CD4-positive, alpha-beta T cell (primary cell): ENCODE measurements around the gene KCNA10. TPM values are rescaled to one million over a fixed set of nuclear protein-coding genes. Genes with fewer than 3 reads are reported as not detected.

Source experiments
- ATAC-seq: fragments of 200-7000 bp; cut with Tn5 transposase; one replicate; pipeline ENCODE4 v1.10.0; 2022; ENCODE audit warnings: mild to moderate bottlenecking; ENCODE audit not compliant: poor library complexity
- CTCF ChIA-PET: fragments of 350-600 bp; sonication (Branson Sonifier 250); formaldehyde crosslinking; loops from one replicate; lab custom pipeline; 2021; ENCODE audit warnings: antibody characterized with exemption, inconsistent platforms; lab: Charles Lee
- POLR2A ChIA-PET: fragments of 350-600 bp; sonication (Branson Sonifier 250); formaldehyde crosslinking; loops from one replicate; lab custom pipeline; 2021; ENCODE audit warnings: antibody characterized with exemption, inconsistent platforms; lab: Charles Lee
- DNase-seq, 14 experiments: peaks; one replicate each; pipeline ENCODE4 v3.0.0-alpha.2; 2013 to 2020; ENCODE audit warnings: mixed read lengths in 2 of 14
- H3K27ac ChIP-seq, 2 donors: one replicate each; pipeline versions ENCODE4 v1.5.1 to v1.7.0; 2013; ENCODE audit warnings: low read length in 2 of 2, low read depth in 1 of 2, mild to moderate bottlenecking in 1 of 2
- H3K27me3 ChIP-seq, 2 experiments: 1 replicate in 1 of 2; 2 replicates in 1 of 2; pipeline versions ENCODE4 v1.6.1 to v1.7.0; 2013; ENCODE audit warnings: low read length in 2 of 2, control low read depth in 1 of 2, mild to moderate bottlenecking in 1 of 2, moderate library complexity in 1 of 2; ENCODE audit not compliant: insufficient read depth in 2 of 2, control insufficient read depth in 1 of 2
- H3K36me3 ChIP-seq: one replicate; pipeline ENCODE4 v1.6.1; 2013; ENCODE audit warnings: low read length, control low read depth; ENCODE audit not compliant: insufficient read depth
- H3K4me1 ChIP-seq: one replicate; pipeline ENCODE4 v1.6.1; 2013; ENCODE audit warnings: low read length, control low read depth; ENCODE audit not compliant: insufficient read depth
- H3K4me3 ChIP-seq: one replicate; pipeline ENCODE4 v1.5.1; 2013; ENCODE audit warnings: mild to moderate bottlenecking, low read length, moderate library complexity
- H3K9me3 ChIP-seq, 2 experiments: 1 replicate in 1 of 2; 2 replicates in 1 of 2; pipeline versions ENCODE4 v1.6.1 to v1.7.0; 2013; ENCODE audit warnings: low read length in 2 of 2, mild to moderate bottlenecking in 2 of 2, control low read depth in 1 of 2, moderate library complexity in 1 of 2; ENCODE audit not compliant: control insufficient read depth in 1 of 2, insufficient read depth in 1 of 2
- H3K27ac Mint-ChIP-seq: one replicate; pipeline ENCODE4 v1.8.0; 2020; ENCODE audit warnings: mixed read lengths
- H3K27me3 Mint-ChIP-seq: one replicate; pipeline ENCODE4 v1.8.0; 2021; ENCODE audit warnings: mixed read lengths
- H3K36me3 Mint-ChIP-seq: one replicate; pipeline ENCODE4 v1.8.0; 2021; ENCODE audit warnings: low read depth, mixed read lengths
- H3K4me1 Mint-ChIP-seq: one replicate; pipeline ENCODE4 v1.8.0; 2021; ENCODE audit warnings: low read depth, mixed read lengths
- H3K4me3 Mint-ChIP-seq: one replicate; pipeline ENCODE4 v1.8.0; 2020; ENCODE audit warnings: mild to moderate bottlenecking, mixed read lengths
- H3K9me3 Mint-ChIP-seq: one replicate; pipeline ENCODE4 v1.8.0; 2020; ENCODE audit warnings: mixed read lengths
- intact Hi-C, 2 experiments: fragments of 100-400 bp; cut with DNase I in 1 of 2; cut with micrococcal nuclease in 1 of 2; formaldehyde crosslinking; loops; one replicate each; pipeline versions ENCODE4 v1.15.1 to v1.9.0; 2023 to 2025; cut with DNase I, micrococcal nuclease
- total RNA-seq, 174 experiments: library from RNA in 2 of 174; stranded (reverse) in 2 of 174; gene quantifications; one replicate each; pipeline ENCODE4 v1.2.3 and lab custom pipeline; 2021 to 2026
- TF ChIP-seq, protein P1 (sequence below): fragments of 200-600 bp; IDR thresholded peaks from one replicate; pipeline ENCODE4 v1.8.0; 2022; ENCODE audit warnings: antibody characterized with exemption, mild to moderate bottlenecking

Gene KCNA10
- total RNA-seq, 2 experiments from 2014 or later: not detected

DNA sequence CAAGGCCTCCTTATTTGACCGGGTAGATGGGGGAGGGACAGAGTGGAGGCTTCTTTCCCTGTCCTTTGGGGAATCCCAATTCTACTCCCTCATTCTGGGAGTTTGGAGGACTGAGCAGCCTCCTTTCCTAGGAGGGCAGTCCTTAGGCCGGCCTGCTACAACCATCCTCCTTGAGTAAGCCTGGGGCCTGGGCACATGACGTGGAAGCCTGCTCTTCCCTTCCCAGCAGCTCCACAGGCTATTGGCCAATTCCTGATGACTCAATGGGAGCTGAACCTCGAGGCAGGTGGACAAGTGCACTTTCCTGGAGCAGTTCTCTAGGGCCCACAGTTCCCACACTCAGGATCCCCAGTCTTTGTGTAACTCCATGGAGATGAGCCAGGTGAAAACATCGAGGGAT is 3.1 kb downstream of the KCNA10 start:
- Mint-ChIP-seq H3K27me3 (peaks cover 26% of the 10 kb centered on the region), H3K4me1 (no peaks in the 10 kb centered on the region), H3K36me3 (no peaks in the 10 kb centered on the region), H3K4me3 (no peak overlapping the region), H3K27ac (no peak overlapping the region), H3K9me3 (no peaks in the 10 kb centered on the region)
- TF ChIP-seq, protein P1, sequence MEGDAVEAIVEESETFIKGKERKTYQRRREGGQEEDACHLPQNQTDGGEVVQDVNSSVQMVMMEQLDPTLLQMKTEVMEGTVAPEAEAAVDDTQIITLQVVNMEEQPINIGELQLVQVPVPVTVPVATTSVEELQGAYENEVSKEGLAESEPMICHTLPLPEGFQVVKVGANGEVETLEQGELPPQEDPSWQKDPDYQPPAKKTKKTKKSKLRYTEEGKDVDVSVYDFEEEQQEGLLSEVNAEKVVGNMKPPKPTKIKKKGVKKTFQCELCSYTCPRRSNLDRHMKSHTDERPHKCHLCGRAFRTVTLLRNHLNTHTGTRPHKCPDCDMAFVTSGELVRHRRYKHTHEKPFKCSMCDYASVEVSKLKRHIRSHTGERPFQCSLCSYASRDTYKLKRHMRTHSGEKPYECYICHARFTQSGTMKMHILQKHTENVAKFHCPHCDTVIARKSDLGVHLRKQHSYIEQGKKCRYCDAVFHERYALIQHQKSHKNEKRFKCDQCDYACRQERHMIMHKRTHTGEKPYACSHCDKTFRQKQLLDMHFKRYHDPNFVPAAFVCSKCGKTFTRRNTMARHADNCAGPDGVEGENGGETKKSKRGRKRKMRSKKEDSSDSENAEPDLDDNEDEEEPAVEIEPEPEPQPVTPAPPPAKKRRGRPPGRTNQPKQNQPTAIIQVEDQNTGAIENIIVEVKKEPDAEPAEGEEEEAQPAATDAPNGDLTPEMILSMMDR: no peak
- H3K9me3 ChIP-seq: no peaks in the 10 kb centered on the region
- no peak for ATAC-seq
- H3K27ac ChIP-seq: no peak overlapping the region
- no peak overlapping the region for H3K4me3 ChIP-seq
- H3K4me1 ChIP-seq: no peaks in the 10 kb centered on the region
- ChIA-PET CTCF (no interaction called here), POLR2A (no interaction called here)
- no peak for DNase-seq
- intact Hi-C loops: no loop called here
- H3K27me3 ChIP-seq: peaks cover 0 to 4% of the 10 kb centered on the region in 2 experiments
- no peaks in the 10 kb centered on the region for H3K36me3 ChIP-seq

DNA sequence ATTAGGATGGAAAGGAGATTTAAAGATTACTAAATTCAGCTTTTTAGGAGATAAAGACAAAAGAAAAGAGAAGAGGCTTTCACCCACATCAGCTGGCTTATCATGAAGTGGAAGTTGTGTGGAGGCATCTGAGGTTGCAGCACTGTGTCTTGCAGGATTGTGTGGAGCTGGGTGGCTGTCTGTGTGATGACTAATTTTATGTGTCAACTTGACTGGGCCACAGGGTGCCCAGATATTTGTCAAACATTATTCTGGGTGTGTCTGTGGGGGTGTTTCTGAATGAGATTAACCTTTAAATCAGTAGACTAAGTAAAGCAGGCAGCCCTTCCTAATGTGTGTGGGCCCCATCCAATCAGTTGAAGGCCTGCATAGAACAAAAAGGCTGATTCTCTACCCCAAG is 3.9 kb downstream of the KCNA10 start:
- ATAC-seq (no peak), DNase-seq (no peak)
- no peaks in the 10 kb centered on the region for H3K27me3 ChIP-seq
- Mint-ChIP-seq H3K27me3 (peaks cover 26% of the 10 kb centered on the region), H3K4me3 (no peak overlapping the region), H3K27ac (no peak overlapping the region), H3K36me3 (no peaks in the 10 kb centered on the region), H3K4me1 (no peaks in the 10 kb centered on the region), H3K9me3 (no peaks in the 10 kb centered on the region)
- no peak overlapping the region for H3K27ac ChIP-seq
- TF ChIP-seq, protein P1: no peak
- ChIA-PET CTCF (no interaction called here), POLR2A (no interaction called here)
- H3K9me3 ChIP-seq: no peaks in the 10 kb centered on the region
- H3K36me3 ChIP-seq: no peaks in the 10 kb centered on the region
- H3K4me1 ChIP-seq: no peaks in the 10 kb centered on the region
- intact Hi-C loops: no loop called here
- no peak overlapping the region for H3K4me3 ChIP-seq

DNA sequence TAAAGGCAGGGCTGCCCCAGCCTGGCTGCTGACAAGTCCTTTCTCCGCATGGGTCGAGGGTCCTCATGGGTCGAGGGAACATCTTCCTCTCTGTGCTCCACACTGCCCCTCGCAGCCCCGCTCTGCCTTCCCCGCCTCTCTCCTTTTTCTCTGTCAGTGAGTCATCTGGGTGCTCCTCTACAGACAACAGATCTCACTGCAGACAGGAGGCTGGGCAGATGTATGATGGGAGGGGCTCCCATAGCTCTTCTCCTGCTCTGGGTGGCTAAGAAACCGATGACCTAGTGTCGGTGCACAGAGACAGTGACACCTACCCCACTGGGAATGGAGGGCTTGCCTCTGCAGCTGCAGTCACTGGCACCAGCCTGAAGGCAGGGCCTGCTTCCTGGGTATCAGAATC is 5.5 kb downstream of the KCNA10 start:
- Histone ChIP-seq H3K27ac (no peak overlapping the region), H3K4me3 (no peak overlapping the region), H3K36me3 (no peaks in the 10 kb centered on the region), H3K9me3 (no peaks in the 10 kb centered on the region), H3K27me3 (no peaks in the 10 kb centered on the region), H3K4me1 (no peaks in the 10 kb centered on the region)
- no peak overlapping the region for H3K4me3 Mint-ChIP-seq
- no peaks in the 10 kb centered on the region for H3K9me3 Mint-ChIP-seq
- ChIA-PET CTCF (interaction anchor here (0.7 kb wide), 1 partner anchor 29 kb away, joined by 4 read pairs; no protein-coding TSS in a partner anchor), POLR2A (no interaction called here)
- H3K4me1 Mint-ChIP-seq: no peaks in the 10 kb centered on the region
- H3K36me3 Mint-ChIP-seq: no peaks in the 10 kb centered on the region
- ATAC-seq: no peak
- intact Hi-C loops: no loop called here
- TF ChIP-seq, protein P1: no peak
- peaks cover 17% of the 10 kb centered on the region for H3K27me3 Mint-ChIP-seq
- no peak for DNase-seq
- H3K27ac Mint-ChIP-seq: no peak overlapping the region
